Measurements from ENCODE around the gene TMPRSS13.

DNA sequence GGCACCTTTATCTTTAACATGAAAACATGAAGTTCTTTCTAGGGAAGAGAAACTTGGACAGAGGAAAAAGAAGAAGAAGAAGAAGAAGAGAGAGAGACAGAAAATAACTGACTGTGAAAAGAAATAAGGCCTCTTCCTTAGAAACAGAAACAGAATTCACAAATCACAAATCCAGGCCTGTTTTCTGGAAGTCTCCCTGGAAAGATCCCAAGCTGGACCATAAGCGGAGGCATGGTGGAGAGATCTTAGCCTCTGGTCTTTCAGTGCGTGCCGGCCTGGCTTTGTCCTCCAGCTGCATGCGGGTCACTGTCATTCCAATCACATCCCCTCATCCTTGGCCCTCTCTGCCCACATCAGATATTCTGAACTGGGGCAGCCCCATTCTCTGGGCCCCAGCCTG, 59.6 kb downstream of the TMPRSS13 start:
- TF ChIP-seq, protein P1, sequence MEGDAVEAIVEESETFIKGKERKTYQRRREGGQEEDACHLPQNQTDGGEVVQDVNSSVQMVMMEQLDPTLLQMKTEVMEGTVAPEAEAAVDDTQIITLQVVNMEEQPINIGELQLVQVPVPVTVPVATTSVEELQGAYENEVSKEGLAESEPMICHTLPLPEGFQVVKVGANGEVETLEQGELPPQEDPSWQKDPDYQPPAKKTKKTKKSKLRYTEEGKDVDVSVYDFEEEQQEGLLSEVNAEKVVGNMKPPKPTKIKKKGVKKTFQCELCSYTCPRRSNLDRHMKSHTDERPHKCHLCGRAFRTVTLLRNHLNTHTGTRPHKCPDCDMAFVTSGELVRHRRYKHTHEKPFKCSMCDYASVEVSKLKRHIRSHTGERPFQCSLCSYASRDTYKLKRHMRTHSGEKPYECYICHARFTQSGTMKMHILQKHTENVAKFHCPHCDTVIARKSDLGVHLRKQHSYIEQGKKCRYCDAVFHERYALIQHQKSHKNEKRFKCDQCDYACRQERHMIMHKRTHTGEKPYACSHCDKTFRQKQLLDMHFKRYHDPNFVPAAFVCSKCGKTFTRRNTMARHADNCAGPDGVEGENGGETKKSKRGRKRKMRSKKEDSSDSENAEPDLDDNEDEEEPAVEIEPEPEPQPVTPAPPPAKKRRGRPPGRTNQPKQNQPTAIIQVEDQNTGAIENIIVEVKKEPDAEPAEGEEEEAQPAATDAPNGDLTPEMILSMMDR (conservative IDR thresholded peaks at IDR 0.05; ENCODE audit: low read length): no peak
- TF ChIP-seq EZH2phosphoT487 (IDR thresholded peaks at IDR 0.05; ENCODE audit: borderline replicate concordance, low read depth, low read length): no peak

Data from OCI-LY7 (cell line).